ENCODE measurements around the gene NLGN1.
A peak's percentile ranks its signal among the peaks of the same experiment; 100 is the strongest.

Gene NLGN1

DNA sequence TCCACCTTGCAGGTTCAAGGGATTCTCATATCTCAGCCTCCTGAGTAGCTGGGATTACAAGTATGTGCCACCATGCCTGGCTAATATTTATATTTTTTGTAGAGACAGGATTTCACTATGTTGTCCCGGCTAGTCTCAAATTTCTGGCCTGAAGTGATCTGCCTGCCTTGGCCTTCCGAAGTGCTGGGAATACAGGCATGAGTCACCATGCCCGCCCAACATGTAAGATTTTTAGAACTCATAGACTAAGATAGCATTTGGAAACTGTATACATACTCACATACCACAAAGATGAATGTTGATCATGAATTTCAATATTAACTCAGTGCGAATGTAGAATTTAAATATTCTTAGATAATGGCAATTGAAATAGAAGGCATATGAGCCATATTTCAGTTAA, 718.9 kb downstream of the NLGN1 start:
- no peak overlapping the region for H3K4me3 ChIP-seq (ENCODE audit: low read depth, low read length)
- TF ChIP-seq, protein P1, sequence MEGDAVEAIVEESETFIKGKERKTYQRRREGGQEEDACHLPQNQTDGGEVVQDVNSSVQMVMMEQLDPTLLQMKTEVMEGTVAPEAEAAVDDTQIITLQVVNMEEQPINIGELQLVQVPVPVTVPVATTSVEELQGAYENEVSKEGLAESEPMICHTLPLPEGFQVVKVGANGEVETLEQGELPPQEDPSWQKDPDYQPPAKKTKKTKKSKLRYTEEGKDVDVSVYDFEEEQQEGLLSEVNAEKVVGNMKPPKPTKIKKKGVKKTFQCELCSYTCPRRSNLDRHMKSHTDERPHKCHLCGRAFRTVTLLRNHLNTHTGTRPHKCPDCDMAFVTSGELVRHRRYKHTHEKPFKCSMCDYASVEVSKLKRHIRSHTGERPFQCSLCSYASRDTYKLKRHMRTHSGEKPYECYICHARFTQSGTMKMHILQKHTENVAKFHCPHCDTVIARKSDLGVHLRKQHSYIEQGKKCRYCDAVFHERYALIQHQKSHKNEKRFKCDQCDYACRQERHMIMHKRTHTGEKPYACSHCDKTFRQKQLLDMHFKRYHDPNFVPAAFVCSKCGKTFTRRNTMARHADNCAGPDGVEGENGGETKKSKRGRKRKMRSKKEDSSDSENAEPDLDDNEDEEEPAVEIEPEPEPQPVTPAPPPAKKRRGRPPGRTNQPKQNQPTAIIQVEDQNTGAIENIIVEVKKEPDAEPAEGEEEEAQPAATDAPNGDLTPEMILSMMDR (IDR thresholded peaks at IDR 0.05; ENCODE audit: borderline replicate concordance, insufficient read depth, low read depth, low read length), result no peak

DNA sequence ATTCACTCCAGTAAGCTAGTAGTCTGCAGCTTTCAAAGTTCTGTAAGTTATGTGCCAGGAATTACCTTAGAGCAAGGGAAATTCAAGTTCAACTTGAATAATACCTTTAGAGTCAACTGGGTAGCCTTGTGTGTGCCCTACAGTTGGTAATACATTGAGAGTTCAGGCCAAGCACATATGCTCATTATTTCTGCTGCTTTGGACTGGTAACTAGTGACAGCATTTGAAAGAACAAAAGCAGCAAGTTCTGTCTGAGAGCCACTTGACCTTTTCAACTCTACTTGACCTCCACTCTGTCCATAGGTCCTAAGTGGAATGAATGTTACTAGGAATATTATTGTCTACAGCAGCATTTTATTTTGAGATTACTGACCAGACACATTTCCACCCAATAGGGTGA, 723.5 kb downstream of the NLGN1 start:
- TF ChIP-seq, protein P1 (IDR thresholded peaks at IDR 0.05; ENCODE audit: borderline replicate concordance, insufficient read depth, low read depth, low read length), result no peak
- H3K4me3 ChIP-seq (ENCODE audit: low read depth, low read length), result no peak overlapping the region

DNA sequence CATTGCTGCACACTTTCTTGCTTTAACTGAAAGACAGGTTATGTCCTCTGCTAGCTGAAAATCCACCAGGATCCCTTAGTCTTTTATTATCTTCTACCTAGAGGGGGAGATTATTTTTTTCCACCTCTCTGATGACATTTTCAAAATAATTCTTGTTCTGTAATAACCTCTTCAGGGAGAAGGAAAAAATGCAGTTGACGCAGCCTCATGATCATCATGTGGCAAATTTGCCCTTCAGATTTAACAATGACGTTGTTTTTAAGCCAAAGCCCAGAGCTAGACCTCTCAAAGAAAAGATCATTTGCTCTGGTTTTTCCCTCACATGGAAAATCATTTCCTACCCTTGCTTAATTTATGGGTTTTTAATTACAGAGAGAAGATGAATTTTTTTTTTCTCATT, 724.9 kb downstream of the NLGN1 start:
- TF ChIP-seq, protein P1 (IDR thresholded peaks at IDR 0.05; ENCODE audit: borderline replicate concordance, insufficient read depth, low read depth, low read length), result no peak
- H3K4me3 ChIP-seq (ENCODE audit: low read depth, low read length), result no peak overlapping the region

DNA sequence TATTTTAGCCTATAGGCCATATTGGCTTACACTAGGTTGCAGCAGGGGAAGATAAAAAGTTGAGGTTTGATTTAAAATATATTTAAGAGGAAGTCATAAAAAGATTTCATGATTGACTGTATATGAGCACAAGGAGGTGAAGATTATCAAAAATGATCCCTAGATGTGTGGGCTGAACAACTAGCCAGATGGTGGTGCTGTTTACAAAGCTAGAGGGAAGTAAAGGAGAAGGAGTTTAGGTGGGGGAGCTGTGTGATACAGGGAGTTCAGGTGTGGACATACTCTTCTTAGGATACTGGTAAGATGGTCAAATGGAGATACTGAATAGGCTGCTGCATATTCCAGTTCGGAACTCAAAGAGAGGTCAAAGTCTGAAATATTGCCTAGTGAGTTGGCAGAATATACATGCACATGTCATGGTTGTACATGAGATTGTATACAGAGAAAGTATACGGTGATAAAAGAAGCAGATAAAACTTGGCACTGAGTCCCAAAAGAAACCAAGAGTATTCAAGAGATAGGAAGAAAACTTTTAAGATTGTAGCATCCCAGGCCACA, 727.8 kb downstream of the NLGN1 start:
- H3K4me3 ChIP-seq (ENCODE audit: low read depth, low read length), result no peak overlapping the region
- TF ChIP-seq, protein P1 (IDR thresholded peaks at IDR 0.05; ENCODE audit: borderline replicate concordance, insufficient read depth, low read depth, low read length), result 0 out of 2 replicates have a peak, but pooled peaks have one; percentile 9

DNA sequence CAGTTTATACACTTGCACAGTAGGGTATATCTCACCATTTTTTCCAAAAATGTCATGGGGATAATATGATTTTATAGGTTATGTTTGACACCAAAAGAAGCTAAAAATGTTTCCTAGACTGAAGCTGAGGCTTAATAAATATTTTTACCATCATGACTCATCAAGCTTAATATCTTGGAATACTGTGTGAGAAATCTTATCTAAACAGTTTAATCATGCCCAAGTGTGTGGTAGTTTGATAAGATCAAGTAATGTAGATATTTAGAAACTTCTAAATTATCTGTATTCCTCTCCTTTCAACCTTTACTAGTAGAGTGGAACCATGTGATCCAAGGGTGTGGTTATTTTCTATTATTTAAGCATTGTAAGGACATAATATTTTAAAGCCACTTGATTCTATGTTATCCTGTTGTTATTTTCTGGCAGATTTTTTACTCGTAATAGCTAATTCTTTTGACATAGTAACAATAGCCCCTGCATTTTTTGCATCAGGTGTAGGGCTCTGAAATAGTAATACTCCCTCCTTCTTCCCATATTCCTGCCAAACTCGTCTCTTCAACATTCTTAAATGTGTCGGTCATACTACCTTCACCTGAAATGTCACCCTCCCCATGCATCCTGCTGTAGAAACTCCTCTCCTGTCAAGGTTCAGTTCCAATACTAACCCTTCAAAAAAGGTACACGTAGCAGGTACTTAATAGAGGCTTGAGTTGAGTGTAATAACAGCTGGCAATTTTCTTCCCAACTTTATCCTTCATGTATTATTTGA, 729.6 kb downstream of the NLGN1 start:
- H3K4me3 ChIP-seq (ENCODE audit: low read depth, low read length), result no peak overlapping the region
- TF ChIP-seq, protein P1 (IDR thresholded peaks at IDR 0.05; ENCODE audit: borderline replicate concordance, insufficient read depth, low read depth, low read length), result no peak

DNA sequence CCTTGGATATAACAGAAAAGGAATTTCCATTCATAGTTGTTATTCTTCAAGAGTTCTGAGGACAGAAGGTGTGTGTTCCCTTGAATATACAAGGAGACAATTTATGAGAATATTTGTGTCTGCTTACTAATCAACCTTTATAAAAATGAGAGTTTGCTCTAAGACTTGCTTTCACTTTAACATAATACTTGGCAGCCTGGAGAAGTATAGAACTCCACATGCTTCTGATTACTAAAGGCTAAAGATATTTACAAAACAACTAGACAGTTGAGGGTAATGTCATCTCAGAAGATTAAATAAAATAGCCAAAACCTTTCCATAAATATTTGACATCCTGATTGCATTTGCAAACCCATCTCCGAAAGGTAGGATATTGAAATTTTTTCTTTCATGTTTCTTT, 734.5 kb downstream of the NLGN1 start:
- no peak overlapping the region for H3K4me3 ChIP-seq (ENCODE audit: low read depth, low read length)
- TF ChIP-seq, protein P1 (IDR thresholded peaks at IDR 0.05; ENCODE audit: borderline replicate concordance, insufficient read depth, low read depth, low read length), result no peak

Data from GM12875 (cell line).